ENCODE data around the gene SLC25A29.

Gene SLC25A29

GRCh38 chr14:100334904-100335303 lies 28.7 kb upstream of the SLC25A29 start:
- H3K4me1 ChIP-seq (ENCODE audit: insufficient read depth, poor library complexity, severe bottlenecking), result no peaks in the 10 kb centered on the region
- H3K36me3 ChIP-seq (ENCODE audit: low read depth), result peaks cover 59% of the 10 kb centered on the region
- no peak overlapping the region for H3K27ac ChIP-seq (ENCODE audit: poor library complexity, severe bottlenecking)
- H3K4me3 ChIP-seq (ENCODE audit: severe bottlenecking), result no peak overlapping the region
- ATAC-seq (ENCODE audit: low read depth) (no peak), DNase-seq (ENCODE audit: low spot score) (peak; percentile 60)
- TF ChIP-seq CTCF (IDR thresholded peaks at IDR 0.05; ENCODE audit: poor library complexity, severe bottlenecking), result no peak
- no peaks in the 10 kb centered on the region for H3K9me3 ChIP-seq (ENCODE audit: severe bottlenecking)
- no peaks in the 10 kb centered on the region for H3K27me3 ChIP-seq (ENCODE audit: insufficient read depth, poor library complexity, severe bottlenecking)

GRCh38 chr14:100333827-100334226 lies 27.6 kb upstream of the SLC25A29 start:
- Histone ChIP-seq H3K27me3 (ENCODE audit: insufficient read depth, poor library complexity, severe bottlenecking) (no peaks in the 10 kb centered on the region), H3K27ac (ENCODE audit: poor library complexity, severe bottlenecking) (no peak overlapping the region), H3K36me3 (ENCODE audit: low read depth) (peaks cover 52% of the 10 kb centered on the region), H3K4me3 (ENCODE audit: severe bottlenecking) (no peak overlapping the region), H3K9me3 (ENCODE audit: severe bottlenecking) (no peaks in the 10 kb centered on the region), H3K4me1 (ENCODE audit: insufficient read depth, poor library complexity, severe bottlenecking) (no peaks in the 10 kb centered on the region)
- DNase-seq (ENCODE audit: low spot score), result peak; percentile 35
- no peak for TF ChIP-seq CTCF (IDR thresholded peaks at IDR 0.05; ENCODE audit: poor library complexity, severe bottlenecking)
- ATAC-seq (ENCODE audit: low read depth), result no peak

GRCh38 chr14:100333311-100333710 lies 27.1 kb upstream of the SLC25A29 start:
- no peak overlapping the region for H3K4me3 ChIP-seq (ENCODE audit: severe bottlenecking)
- H3K27me3 ChIP-seq (ENCODE audit: insufficient read depth, poor library complexity, severe bottlenecking), result no peaks in the 10 kb centered on the region
- H3K36me3 ChIP-seq (ENCODE audit: low read depth), result peaks cover 47% of the 10 kb centered on the region
- TF ChIP-seq CTCF (IDR thresholded peaks at IDR 0.05; ENCODE audit: poor library complexity, severe bottlenecking), result no peak
- no peaks in the 10 kb centered on the region for H3K9me3 ChIP-seq (ENCODE audit: severe bottlenecking)
- DNase-seq (ENCODE audit: low spot score) (peak; percentile 50), ATAC-seq (ENCODE audit: low read depth) (no peak)
- no peaks in the 10 kb centered on the region for H3K4me1 ChIP-seq (ENCODE audit: insufficient read depth, poor library complexity, severe bottlenecking)
- no peak overlapping the region for H3K27ac ChIP-seq (ENCODE audit: poor library complexity, severe bottlenecking)

DNA sequence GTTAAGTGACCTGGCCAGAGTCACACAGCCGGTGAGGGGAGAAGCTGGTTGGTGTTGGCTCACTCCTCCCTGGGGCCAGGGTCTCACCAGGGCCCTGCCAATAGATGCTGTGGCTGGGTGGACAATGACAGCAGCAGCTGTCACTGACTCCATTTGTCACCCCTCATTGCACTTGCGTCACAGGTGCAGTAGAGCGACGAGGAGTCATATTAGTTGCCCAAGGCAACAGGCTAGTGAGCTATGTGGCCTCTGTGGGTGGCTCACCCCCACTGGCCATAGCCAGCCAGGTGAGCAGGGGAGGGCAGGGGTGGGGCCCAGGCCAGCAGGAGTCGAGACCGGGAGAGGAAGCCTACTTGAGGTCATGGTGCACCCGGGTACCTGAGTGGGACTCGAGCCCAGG lies 26.6 kb upstream of the SLC25A29 start:
- TF ChIP-seq CTCF (IDR thresholded peaks at IDR 0.05; ENCODE audit: poor library complexity, severe bottlenecking), result no peak
- peak; percentile 3; the same call in 1 of the 3 replicates for ATAC-seq (ENCODE audit: low read depth)
- H3K27ac ChIP-seq (ENCODE audit: poor library complexity, severe bottlenecking), result no peak overlapping the region
- peak; percentile 66 for DNase-seq (ENCODE audit: low spot score)
- H3K36me3 ChIP-seq (ENCODE audit: low read depth), result peaks cover 42% of the 10 kb centered on the region
- H3K27me3 ChIP-seq (ENCODE audit: insufficient read depth, poor library complexity, severe bottlenecking), result no peaks in the 10 kb centered on the region
- no peak overlapping the region for H3K4me3 ChIP-seq (ENCODE audit: severe bottlenecking)
- H3K4me1 ChIP-seq (ENCODE audit: insufficient read depth, poor library complexity, severe bottlenecking), result no peaks in the 10 kb centered on the region
- H3K9me3 ChIP-seq (ENCODE audit: severe bottlenecking), result no peaks in the 10 kb centered on the region

GRCh38 chr14:100332071-100332639 lies 25.9 kb upstream of the SLC25A29 start:
- DNase-seq (ENCODE audit: low spot score), result peak; percentile 58
- H3K36me3 ChIP-seq (ENCODE audit: low read depth), result peaks cover 35% of the 10 kb centered on the region

More at GRCh38 chr14:100332071-100332639, 25.9 kb upstream of the SLC25A29 start:
- ATAC-seq (ENCODE audit: low read depth), result peak; percentile 8; the same call in 2 of the 3 replicates
- Histone ChIP-seq H3K27me3 (ENCODE audit: insufficient read depth, poor library complexity, severe bottlenecking) (no peaks in the 10 kb centered on the region), H3K27ac (ENCODE audit: poor library complexity, severe bottlenecking) (no peak overlapping the region), H3K4me1 (ENCODE audit: insufficient read depth, poor library complexity, severe bottlenecking) (no peaks in the 10 kb centered on the region), H3K9me3 (ENCODE audit: severe bottlenecking) (no peaks in the 10 kb centered on the region), H3K4me3 (ENCODE audit: severe bottlenecking) (no peak overlapping the region)
- TF ChIP-seq CTCF (IDR thresholded peaks at IDR 0.05; ENCODE audit: poor library complexity, severe bottlenecking), result no peak
